UCSD-AML1 (cell line): Measurements from ENCODE around the gene CRAMP1.

Experiments used
- DNase-seq: peaks from one replicate; lab custom pipeline; 2025; ENCODE audit not compliant: unreplicated experiment; lab: John Stamatoyannopoulos, UW

The CRAMP1 gene

DNA sequence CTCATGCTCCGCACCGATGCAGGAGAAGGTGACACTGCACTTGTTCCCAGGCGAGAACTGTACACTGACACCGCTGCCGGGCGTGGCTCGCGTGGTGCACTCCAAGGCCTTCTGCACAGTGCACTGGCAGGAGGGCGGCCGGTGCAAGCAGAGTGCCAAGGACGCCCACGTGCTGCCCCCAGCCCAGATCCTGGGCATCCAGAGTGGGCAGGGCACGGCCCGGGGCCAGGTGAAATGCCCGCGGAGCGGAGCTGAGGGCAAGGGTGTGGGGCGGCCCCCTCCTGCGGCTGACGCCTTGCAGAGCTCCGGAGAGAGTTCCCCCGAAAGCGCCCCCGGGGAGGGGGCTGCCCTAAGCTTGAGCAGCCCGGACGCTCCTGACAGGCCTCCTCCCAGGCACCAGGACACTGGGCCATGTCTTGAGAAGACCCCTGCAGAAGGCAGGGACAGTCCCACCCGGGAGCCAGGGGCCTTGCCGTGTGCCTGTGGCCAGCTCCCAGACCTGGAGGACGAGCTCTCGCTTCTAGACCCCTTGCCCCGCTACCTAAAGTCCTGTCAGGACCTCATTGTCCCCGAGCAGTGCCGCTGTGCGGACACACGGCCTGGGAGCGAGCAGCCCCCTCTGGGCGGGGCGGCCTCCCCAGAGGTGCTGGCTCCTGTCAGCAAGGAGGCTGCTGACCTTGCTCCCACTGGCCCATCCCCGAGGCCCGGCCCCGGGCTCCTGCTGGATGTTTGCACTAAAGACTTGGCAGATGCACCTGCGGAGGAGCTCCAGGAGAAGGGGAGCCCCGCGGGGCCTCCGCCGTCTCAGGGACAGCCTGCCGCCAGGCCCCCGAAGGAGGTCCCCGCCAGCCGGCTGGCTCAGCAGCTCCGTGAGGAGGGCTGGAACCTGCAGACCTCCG is 44.0 kb downstream of the CRAMP1 start:
- no peak for DNase-seq

DNA sequence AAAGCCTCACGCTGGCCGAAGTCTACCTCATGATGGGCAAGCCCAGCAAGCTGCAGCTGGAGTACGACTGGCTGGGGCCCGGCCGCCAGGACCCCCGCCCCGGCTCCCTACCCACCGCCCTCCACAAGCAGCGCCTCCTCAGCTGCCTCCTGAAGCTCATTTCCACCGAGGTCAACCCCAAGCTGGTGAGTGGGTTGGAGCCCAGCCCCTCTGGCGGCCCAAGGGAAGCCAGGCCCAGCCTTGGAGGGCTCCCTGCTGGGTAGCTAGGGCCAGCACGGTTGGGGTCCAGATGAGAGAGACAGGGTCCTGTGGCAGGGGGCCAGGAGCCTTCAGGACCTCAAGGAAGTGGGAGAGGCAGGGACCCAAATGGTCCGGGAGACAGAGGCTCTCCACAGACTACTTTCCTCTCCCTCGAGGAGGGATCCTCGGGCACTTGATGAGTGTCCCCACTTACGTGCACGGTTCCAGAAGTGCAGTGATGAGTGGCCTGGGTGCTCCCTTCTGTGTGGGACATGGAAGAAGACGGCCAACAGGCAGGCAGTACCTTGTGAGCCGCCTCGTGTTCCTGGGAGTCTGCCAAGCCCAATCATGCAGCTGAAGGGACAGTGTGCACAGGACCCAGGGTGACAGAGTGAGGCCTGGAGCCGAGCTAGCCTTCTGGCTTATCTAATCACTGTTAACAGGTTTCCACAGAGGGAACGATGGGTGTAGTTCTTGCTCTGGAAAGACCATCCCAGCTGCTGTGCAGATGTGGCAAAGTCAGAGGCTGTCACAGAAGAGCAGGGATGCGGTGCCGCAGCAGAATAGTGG is 44.9 kb downstream of the CRAMP1 start:
- no peak for DNase-seq

DNA sequence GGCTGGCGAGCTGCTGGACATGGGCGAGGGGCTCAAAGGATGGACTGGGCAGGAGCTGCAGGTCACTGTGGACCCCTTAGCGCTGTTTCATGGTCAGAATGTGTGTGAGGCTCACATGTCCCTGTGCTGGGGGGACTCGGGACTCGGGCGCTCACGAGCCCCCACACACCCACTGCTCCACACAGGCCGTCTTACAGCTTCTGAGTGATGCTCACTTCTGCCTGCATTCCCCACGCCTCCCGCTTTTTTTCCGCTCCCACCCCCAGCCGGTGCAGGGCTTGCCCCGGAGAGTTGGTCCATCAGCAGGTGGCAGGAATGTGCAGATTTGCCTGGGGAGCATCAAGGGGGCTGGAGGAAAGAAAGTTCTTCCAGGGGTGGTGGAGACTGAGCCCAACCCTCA is 45.7 kb downstream of the CRAMP1 start:
- no peak for DNase-seq

- DNase-seq = no peak
Observed at GRCh38 chr16:1659031-1659430, 46.9 kb downstream of the CRAMP1 start.

DNA sequence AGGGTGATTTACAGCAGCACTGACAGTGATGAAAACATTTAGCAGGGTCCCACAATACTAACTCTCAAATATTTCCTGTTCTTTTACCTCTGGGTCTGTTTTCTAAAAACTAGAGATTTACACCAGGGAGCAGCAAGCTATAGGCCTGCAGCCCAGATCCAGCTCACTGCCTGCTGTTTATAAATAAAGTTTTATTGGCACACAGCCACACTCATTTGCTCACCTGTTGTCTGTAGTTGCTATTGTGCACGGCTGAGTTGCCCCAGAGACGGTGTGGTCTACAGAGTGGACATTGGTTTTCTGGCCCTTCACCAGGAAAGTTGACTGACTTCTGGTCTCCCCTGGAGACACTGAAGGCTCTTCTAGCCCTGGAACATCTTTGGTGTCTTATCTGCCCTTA is 49.7 kb downstream of the CRAMP1 start:
- DNase-seq = no peak

DNA sequence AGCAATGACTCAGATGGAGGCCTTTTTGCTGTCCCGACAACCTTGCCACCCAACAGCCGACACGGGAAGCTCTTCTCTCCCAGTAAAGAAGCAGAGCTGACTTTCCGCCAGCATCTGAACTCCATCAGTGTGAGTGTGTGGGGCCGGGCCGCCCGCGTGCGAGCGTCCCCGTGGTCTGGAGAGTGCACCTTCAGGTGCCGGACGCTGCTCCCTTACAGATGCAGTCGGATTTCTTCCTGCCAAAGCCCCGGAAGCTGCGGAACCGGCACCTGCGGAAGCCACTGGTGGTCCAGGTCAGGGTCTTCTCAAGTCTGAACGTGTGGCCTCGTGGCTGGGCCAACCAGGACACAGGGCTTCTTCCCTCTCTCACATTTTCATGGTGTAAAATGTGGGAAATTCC is 50.4 kb downstream of the CRAMP1 start:
- DNase-seq = no peak

- no peak for DNase-seq
Observed at GRCh38 chr16:1665829-1666228, 53.7 kb downstream of the CRAMP1 start.

DNA sequence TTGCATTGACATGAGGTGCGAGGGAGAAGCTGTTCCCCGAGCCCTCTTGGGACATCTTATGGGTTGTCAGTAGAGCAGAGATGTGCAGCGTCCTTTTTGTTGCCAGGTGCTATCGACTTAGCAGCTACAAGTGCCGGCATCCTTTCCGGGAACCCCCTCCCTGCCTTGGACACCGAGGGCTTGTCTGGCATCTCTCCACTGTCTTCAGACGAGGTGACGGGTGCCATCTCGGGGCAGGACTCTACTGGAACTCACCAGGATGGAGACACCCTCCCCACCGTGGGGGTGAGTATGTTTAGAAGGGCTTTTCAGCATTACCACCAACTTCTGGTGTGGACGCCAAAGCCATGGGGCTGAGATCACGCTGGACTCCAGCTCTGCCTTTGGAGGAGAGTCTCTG is 54.2 kb downstream of the CRAMP1 start:
- DNase-seq = no peak

- DNase-seq = no peak
Observed at GRCh38 chr16:1667271-1667670, 55.1 kb downstream of the CRAMP1 start.

DNA sequence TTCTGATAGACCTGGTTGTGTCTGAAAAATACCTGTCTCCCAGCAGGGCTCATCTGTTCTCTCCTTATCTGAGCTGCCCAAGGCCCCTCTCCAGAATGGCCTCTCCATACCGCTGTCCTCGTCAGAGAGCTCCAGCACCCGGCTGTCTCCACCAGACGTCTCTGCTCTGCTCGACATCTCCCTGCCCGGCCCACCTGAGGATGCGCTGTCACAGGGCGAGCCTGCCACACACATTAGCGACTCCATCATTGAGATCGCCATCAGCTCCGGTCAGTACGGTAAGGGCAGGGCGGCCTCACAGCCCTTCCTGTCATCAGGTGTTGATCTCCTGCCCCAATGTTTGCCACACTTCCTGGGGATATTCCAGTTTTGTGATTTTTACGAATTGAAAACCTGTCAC is 55.8 kb downstream of the CRAMP1 start:
- DNase-seq = no peak

- no peak for DNase-seq
Observed at GRCh38 chr16:1668612-1669319, 56.6 kb downstream of the CRAMP1 start.

GRCh38 chr16:1669698-1670097 is 57.5 kb downstream of the CRAMP1 start:
- DNase-seq = no peak

GRCh38 chr16:1670371-1670770 is 58.2 kb downstream of the CRAMP1 start:
- no peak for DNase-seq

DNA sequence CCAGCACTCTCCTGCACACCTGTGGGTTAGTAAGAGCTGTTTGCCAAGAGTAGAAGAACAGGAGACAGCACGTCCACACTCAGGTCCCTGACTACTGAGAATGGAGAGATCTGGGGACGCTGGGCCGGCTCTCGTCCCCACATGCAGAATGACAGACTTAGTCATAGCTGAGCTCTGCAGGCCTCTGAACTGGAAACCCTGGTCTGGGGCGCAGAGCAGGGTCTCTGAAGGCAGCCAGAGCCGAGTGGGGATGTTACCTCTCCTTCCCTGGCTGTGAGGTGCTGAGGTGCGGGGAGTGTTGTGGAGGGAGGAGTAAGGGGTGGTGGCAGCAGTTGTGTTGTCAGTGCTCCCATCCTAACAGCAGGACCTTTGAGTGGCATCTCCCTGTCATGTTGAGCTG is 58.7 kb downstream of the CRAMP1 start:
- DNase-seq = no peak

- no peak for DNase-seq
Observed at GRCh38 chr16:1673424-1674151, 61.4 kb downstream of the CRAMP1 start.

DNA sequence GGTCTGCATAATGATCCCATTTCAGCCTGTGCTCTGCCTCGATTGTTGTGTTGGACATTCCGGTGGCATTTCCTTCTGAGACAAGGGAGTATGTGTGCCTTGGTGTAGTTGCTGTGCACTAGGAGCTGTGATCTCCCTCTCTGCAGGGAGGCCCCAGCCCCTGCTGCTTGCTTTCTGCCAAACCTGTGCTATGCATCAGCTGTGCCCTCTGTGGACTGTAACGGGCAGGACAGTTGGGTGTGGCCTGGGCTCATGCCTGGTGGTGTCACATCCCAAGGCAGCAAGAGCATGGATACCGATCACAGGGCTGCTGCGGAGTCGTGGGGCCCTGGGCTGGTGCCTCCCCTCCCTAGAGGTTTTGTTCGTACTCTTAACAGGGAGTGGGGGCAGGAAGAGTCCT is 62.1 kb downstream of the CRAMP1 start:
- DNase-seq = no peak

- DNase-seq = no peak
Observed at GRCh38 chr16:1674751-1675664, 62.8 kb downstream of the CRAMP1 start.

- DNase-seq = no peak
Observed at GRCh38 chr16:1676661-1677060, 64.5 kb downstream of the CRAMP1 start.

GRCh38 chr16:1677339-1677738 is 65.2 kb downstream of the CRAMP1 start:
- DNase-seq = no peak

- peak; percentile 97 for DNase-seq
Observed at GRCh38 chr16:1677942-1678499, 65.9 kb downstream of the CRAMP1 start, which contains the start of gene JPT2. Gene JPT2 (plus strand): TSS chr16:1678279. CDS start chr16:1678313, 34 bp downstream.
